Measurements from ENCODE around the gene ARFGAP1. TPM values are rescaled to one million over a fixed set of nuclear protein-coding genes. Genes with fewer than 3 reads are reported as not detected.

Gene ARFGAP1
- total RNA-seq, 1 donor from 2014 or later = 44.7 TPM

GRCh38 chr20:63232235-63233060 is 40.2 kb upstream of the ARFGAP1 start:
- no peaks in the 10 kb centered on the region for H3K4me1 ChIP-seq
- H3K27me3 ChIP-seq = no peaks in the 10 kb centered on the region
- no peak overlapping the region for H3K4me3 ChIP-seq
- no peak for TF ChIP-seq POLR2A (IDR thresholded peaks at IDR 0.05)
- no peak for TF ChIP-seq POLR2AphosphoS5 (IDR thresholded peaks at IDR 0.05; ENCODE audit: insufficient read depth in 1 of 2, low read depth in 1 of 2)
- TF ChIP-seq CTCF (IDR thresholded peaks at IDR 0.05) = no peak
- intact Hi-C loops (cut with DNase I) = no loop called here
- DNase-seq (ENCODE audit: extremely low spot score in 2 of 2) = no peak
- H3K36me3 ChIP-seq = no peaks in the 10 kb centered on the region
- H3K27ac ChIP-seq = no peak overlapping the region
- no peaks in the 10 kb centered on the region for H3K9me3 ChIP-seq

GRCh38 chr20:63233061-63233344 is 39.6 kb upstream of the ARFGAP1 start:
- H3K27me3 ChIP-seq = no peaks in the 10 kb centered on the region
- no peaks in the 10 kb centered on the region for H3K9me3 ChIP-seq
- H3K36me3 ChIP-seq = no peaks in the 10 kb centered on the region
- no peaks in the 10 kb centered on the region for H3K4me1 ChIP-seq
- no peak overlapping the region for H3K4me3 ChIP-seq
- no peak overlapping the region for H3K27ac ChIP-seq
- TF ChIP-seq CTCF (IDR thresholded peaks at IDR 0.05) = no peak
- TF ChIP-seq POLR2AphosphoS5 (IDR thresholded peaks at IDR 0.05; ENCODE audit: insufficient read depth in 1 of 2, low read depth in 1 of 2) = no peak
- TF ChIP-seq POLR2A (IDR thresholded peaks at IDR 0.05) = no peak
- intact Hi-C loops (cut with DNase I) = no loop called here
- DNase-seq (ENCODE audit: extremely low spot score in 2 of 2) = no peak

- no peaks in the 10 kb centered on the region for H3K36me3 ChIP-seq
- intact Hi-C loops (cut with DNase I) = no loop called here
- H3K9me3 ChIP-seq = no peaks in the 10 kb centered on the region
- no peak overlapping the region for H3K4me3 ChIP-seq
- TF ChIP-seq CTCF (IDR thresholded peaks at IDR 0.05) (no peak), POLR2A (IDR thresholded peaks at IDR 0.05) (no peak), POLR2AphosphoS5 (IDR thresholded peaks at IDR 0.05; ENCODE audit: insufficient read depth in 1 of 2, low read depth in 1 of 2) (no peak)
- no peaks in the 10 kb centered on the region for H3K4me1 ChIP-seq
- no peak for DNase-seq (ENCODE audit: extremely low spot score in 2 of 2)
- no peaks in the 10 kb centered on the region for H3K27me3 ChIP-seq
- H3K27ac ChIP-seq = no peak overlapping the region
Measured at GRCh38 chr20:63233924-63234323, 38.7 kb upstream of the ARFGAP1 start.

- no peaks in the 10 kb centered on the region for H3K27me3 ChIP-seq
- no peak overlapping the region for H3K4me3 ChIP-seq
- no peaks in the 10 kb centered on the region for H3K4me1 ChIP-seq
- no peaks in the 10 kb centered on the region for H3K9me3 ChIP-seq
- no peaks in the 10 kb centered on the region for H3K36me3 ChIP-seq
- intact Hi-C loops (cut with DNase I) = no loop called here
- TF ChIP-seq POLR2AphosphoS5 (IDR thresholded peaks at IDR 0.05; ENCODE audit: insufficient read depth in 1 of 2, low read depth in 1 of 2) = no peak
- TF ChIP-seq CTCF (IDR thresholded peaks at IDR 0.05) = no peak
- no peak for TF ChIP-seq POLR2A (IDR thresholded peaks at IDR 0.05)
- no peak for DNase-seq (ENCODE audit: extremely low spot score in 2 of 2)
- H3K27ac ChIP-seq = no peak overlapping the region
Measured at GRCh38 chr20:63234693-63235398, 37.8 kb upstream of the ARFGAP1 start.

Data from vagina (tissue), 2 donors.